ENCODE results near the gene RAB33B.
"Not testable (repeated sequence)": the region's sequence is repeated elsewhere in the genome, so short reads cannot be mapped to it uniquely, and the experiment has no call there.

RAB33B gene

DNA sequence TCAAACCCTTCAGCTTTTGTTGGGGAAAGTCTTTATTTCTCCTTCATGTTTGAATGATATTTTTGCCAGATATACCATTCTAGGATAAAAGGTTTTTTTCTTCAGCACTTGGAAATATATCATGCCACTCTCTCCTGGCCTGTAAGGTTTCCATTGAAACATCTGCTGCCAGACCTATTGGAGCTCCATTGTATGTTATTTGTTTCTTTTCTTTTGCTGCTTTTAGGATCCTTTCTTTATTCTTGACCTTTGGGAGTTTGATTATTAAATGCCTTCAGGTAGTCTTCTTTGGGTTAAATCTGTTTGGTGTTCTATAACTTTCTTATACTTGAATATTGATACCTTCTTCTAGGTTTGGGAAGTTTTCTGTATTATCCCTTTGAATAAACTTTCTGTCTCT, 14.8 kb downstream of the RAB33B start:
- not testable (repeated sequence) for H3K36me3 ChIP-seq (ENCODE audit: control insufficient read depth, insufficient read depth, low read length); H3K9ac ChIP-seq (ENCODE audit: low read length); H3K4me1 ChIP-seq (ENCODE audit: control insufficient read depth, insufficient read depth, low read length); H3K27me3 ChIP-seq (ENCODE audit: control insufficient read depth, insufficient read depth, low read length); H3K4me3 ChIP-seq (ENCODE audit: low read length); H3K9me3 ChIP-seq (ENCODE audit: control insufficient read depth, low read length)

DNA sequence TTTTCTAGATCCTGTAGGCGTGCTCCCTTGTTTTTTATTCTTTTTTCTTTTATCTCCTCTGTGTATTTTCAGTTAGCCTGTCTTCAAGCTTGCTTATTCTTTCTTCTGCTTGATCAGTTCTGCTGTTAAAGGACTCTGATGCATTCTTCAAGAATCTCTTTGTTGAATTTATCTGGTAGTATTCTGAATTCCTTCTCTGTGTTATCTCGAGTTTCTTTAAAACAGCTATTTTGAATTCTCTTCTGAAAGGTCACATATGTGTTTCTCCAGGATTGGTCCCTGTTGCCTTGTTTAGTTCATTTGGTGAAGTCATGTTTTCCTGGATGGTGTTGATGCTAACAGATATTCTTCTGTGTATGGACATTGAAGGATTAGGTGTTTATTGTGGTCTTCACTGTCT, 15.3 kb downstream of the RAB33B start:
- H3K4me3 ChIP-seq (ENCODE audit: low read length), result no peak overlapping the region
- no peaks in the 10 kb centered on the region for H3K9me3 ChIP-seq (ENCODE audit: control insufficient read depth, low read length)
- no peaks in the 10 kb centered on the region for H3K36me3 ChIP-seq (ENCODE audit: control insufficient read depth, insufficient read depth, low read length)
- no peaks in the 10 kb centered on the region for H3K27me3 ChIP-seq (ENCODE audit: control insufficient read depth, insufficient read depth, low read length)
- no peaks in the 10 kb centered on the region for H3K4me1 ChIP-seq (ENCODE audit: control insufficient read depth, insufficient read depth, low read length)
- no peak overlapping the region for H3K9ac ChIP-seq (ENCODE audit: low read length)

GRCh38 chr4:139469869-139470268, 15.9 kb downstream of the RAB33B start:
- no peaks in the 10 kb centered on the region for H3K9me3 ChIP-seq (ENCODE audit: control insufficient read depth, low read length)
- H3K4me1 ChIP-seq (ENCODE audit: control insufficient read depth, insufficient read depth, low read length), result no peaks in the 10 kb centered on the region
- H3K36me3 ChIP-seq (ENCODE audit: control insufficient read depth, insufficient read depth, low read length), result no peaks in the 10 kb centered on the region
- H3K9ac ChIP-seq (ENCODE audit: low read length), result no peak overlapping the region
- no peak overlapping the region for H3K4me3 ChIP-seq (ENCODE audit: low read length)
- no peaks in the 10 kb centered on the region for H3K27me3 ChIP-seq (ENCODE audit: control insufficient read depth, insufficient read depth, low read length)

DNA sequence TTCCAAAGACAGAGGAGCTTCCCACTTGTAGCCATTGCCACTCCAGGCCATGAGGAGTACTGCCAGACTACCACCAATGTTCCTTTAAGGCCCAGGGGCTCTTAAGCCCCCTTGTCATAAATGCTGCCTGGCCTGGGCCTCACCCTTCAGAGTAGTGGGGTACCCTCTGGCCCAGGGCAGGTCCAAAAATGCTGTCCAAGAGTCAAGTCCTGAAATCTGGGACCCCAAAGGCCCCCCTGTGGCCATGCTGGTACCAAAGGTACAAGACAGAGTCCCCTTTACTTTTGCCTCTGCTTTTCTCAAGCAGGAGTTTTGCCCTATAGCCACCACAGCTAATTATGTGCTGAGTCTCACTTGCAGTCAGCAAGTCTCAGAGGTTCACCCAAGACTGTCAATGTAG, 16.4 kb downstream of the RAB33B start:
- no peaks in the 10 kb centered on the region for H3K27me3 ChIP-seq (ENCODE audit: control insufficient read depth, insufficient read depth, low read length)
- H3K9ac ChIP-seq (ENCODE audit: low read length), result no peak overlapping the region
- H3K36me3 ChIP-seq (ENCODE audit: control insufficient read depth, insufficient read depth, low read length), result no peaks in the 10 kb centered on the region
- no peaks in the 10 kb centered on the region for H3K4me1 ChIP-seq (ENCODE audit: control insufficient read depth, insufficient read depth, low read length)
- no peak overlapping the region for H3K4me3 ChIP-seq (ENCODE audit: low read length)
- no peaks in the 10 kb centered on the region for H3K9me3 ChIP-seq (ENCODE audit: control insufficient read depth, low read length)

DNA sequence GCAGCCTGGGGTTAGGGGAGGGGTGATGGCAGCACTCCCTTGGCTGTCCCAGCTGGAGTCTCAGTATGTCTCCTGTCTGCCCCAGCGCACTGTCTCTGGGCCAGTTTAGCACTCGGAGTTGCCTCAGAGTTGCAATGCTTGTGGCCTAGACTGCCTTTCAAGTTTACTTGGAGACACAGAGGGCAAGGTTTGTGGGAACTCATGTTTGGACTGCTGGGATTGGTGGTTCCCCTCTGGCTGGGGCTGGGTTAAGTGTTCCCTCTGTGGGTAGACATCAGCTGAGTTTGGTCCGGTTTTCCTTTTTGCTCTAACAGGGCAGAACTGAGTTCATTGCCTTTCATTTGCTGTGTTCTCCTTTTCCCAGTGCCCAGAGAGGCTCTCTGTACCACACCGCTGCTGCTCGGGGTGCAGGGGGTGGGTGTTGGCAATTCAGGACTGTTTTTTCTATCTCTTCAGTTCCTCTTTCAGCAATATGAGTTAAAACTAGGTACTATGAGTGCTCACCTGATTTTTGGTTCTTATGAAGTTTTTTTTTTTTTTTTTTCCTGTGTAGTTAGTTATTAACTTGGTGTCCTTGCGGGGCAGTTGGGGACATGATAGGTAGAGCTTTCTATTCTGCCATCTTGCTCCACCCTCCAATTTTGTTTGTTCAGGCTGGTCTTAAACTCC, 17.2 kb downstream of the RAB33B start:
- Histone ChIP-seq H3K9ac (ENCODE audit: low read length) (no peak overlapping the region), H3K27me3 (ENCODE audit: control insufficient read depth, insufficient read depth, low read length) (no peaks in the 10 kb centered on the region), H3K36me3 (ENCODE audit: control insufficient read depth, insufficient read depth, low read length) (no peaks in the 10 kb centered on the region), H3K9me3 (ENCODE audit: control insufficient read depth, low read length) (no peaks in the 10 kb centered on the region), H3K4me1 (ENCODE audit: control insufficient read depth, insufficient read depth, low read length) (no peaks in the 10 kb centered on the region), H3K4me3 (ENCODE audit: low read length) (no peak overlapping the region)

DNA sequence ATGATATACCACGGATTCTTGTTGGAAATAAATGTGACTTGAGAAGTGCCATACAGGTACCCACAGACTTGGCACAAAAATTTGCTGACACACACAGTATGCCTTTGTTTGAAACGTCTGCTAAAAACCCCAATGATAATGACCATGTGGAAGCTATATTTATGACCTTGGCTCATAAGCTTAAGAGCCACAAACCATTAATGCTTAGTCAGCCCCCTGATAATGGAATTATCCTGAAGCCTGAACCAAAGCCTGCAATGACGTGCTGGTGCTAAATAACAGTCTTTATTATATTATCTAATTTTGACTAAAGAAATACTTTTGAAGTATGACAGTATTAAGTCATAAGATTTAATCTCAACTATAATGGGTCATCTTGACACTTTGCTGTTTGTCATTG, 18.9 kb downstream of the RAB33B start:
- Histone ChIP-seq H3K27me3 (ENCODE audit: control insufficient read depth, insufficient read depth, low read length) (no peaks in the 10 kb centered on the region), H3K9ac (ENCODE audit: low read length) (no peak overlapping the region), H3K36me3 (ENCODE audit: control insufficient read depth, insufficient read depth, low read length) (no peaks in the 10 kb centered on the region), H3K4me3 (ENCODE audit: low read length) (no peak overlapping the region), H3K9me3 (ENCODE audit: control insufficient read depth, low read length) (no peaks in the 10 kb centered on the region), H3K4me1 (ENCODE audit: control insufficient read depth, insufficient read depth, low read length) (no peaks in the 10 kb centered on the region)

- Histone ChIP-seq H3K27me3 (ENCODE audit: control insufficient read depth, insufficient read depth, low read length) (no peaks in the 10 kb centered on the region), H3K4me3 (ENCODE audit: low read length) (no peak overlapping the region), H3K9me3 (ENCODE audit: control insufficient read depth, low read length) (no peaks in the 10 kb centered on the region), H3K4me1 (ENCODE audit: control insufficient read depth, insufficient read depth, low read length) (no peaks in the 10 kb centered on the region), H3K9ac (ENCODE audit: low read length) (no peak overlapping the region), H3K36me3 (ENCODE audit: control insufficient read depth, insufficient read depth, low read length) (no peaks in the 10 kb centered on the region)
Observed at GRCh38 chr4:139476363-139476762, 22.4 kb downstream of the RAB33B start.

DNA sequence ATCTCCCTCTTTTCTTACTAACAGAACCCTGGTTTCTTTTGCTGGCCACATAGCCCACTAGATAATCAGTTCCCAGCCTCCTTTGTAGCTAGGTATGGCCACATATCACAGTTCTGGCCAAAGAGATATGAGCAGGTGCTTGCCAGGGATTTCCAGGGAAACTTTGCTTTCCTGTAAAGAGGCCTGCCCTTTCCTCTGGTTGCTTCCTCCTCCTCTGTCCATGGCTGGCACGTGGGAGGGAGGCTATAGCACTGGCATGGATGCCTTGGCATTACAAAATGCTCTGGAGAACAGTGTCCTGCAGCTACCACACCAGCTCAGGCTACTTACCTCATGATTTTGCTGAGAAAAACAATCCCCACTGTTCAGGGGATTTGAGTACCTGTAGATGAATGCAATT, 27.5 kb downstream of the RAB33B start:
- Histone ChIP-seq H3K9me3 (ENCODE audit: control insufficient read depth, low read length) (no peaks in the 10 kb centered on the region), H3K4me1 (ENCODE audit: control insufficient read depth, insufficient read depth, low read length) (no peaks in the 10 kb centered on the region), H3K36me3 (ENCODE audit: control insufficient read depth, insufficient read depth, low read length) (no peaks in the 10 kb centered on the region), H3K4me3 (ENCODE audit: low read length) (no peak overlapping the region), H3K9ac (ENCODE audit: low read length) (no peak overlapping the region), H3K27me3 (ENCODE audit: control insufficient read depth, insufficient read depth, low read length) (no peaks in the 10 kb centered on the region)

GRCh38 chr4:139483000-139483399, 29.1 kb downstream of the RAB33B start:
- no peaks in the 10 kb centered on the region for H3K9me3 ChIP-seq (ENCODE audit: control insufficient read depth, low read length)
- H3K27me3 ChIP-seq (ENCODE audit: control insufficient read depth, insufficient read depth, low read length), result no peaks in the 10 kb centered on the region
- no peak overlapping the region for H3K4me3 ChIP-seq (ENCODE audit: low read length)
- no peaks in the 10 kb centered on the region for H3K4me1 ChIP-seq (ENCODE audit: control insufficient read depth, insufficient read depth, low read length)
- no peak overlapping the region for H3K9ac ChIP-seq (ENCODE audit: low read length)
- no peaks in the 10 kb centered on the region for H3K36me3 ChIP-seq (ENCODE audit: control insufficient read depth, insufficient read depth, low read length)

DNA sequence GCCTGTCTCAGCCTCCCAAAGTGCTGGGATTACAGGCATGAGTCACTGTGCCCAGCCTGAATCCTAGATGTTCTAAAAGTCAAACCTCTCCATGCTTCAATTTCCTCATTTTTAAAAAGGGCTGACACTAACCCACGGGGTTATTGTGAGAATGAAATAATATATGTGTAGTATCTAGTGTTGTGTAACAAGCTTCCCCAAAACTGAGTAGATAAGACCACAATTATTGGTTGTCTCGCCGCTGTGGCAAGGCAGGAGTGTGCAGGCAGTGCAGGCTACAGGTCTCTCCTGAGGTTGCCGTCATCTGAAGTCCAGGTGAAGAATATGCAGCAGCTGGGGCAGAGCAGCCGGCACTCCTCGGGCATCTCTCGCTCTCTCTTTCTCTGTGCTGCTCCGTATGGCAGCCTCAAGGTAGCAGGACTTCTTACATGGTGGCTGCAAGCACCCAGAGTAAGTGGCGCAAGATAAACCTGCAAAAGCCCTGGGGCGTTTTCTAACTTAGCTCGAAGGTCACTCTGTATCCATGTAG, 30.9 kb downstream of the RAB33B start:
- Histone ChIP-seq H3K9ac (ENCODE audit: low read length) (no peak overlapping the region), H3K4me1 (ENCODE audit: control insufficient read depth, insufficient read depth, low read length) (no peaks in the 10 kb centered on the region), H3K9me3 (ENCODE audit: control insufficient read depth, low read length) (no peaks in the 10 kb centered on the region), H3K36me3 (ENCODE audit: control insufficient read depth, insufficient read depth, low read length) (no peaks in the 10 kb centered on the region), H3K27me3 (ENCODE audit: control insufficient read depth, insufficient read depth, low read length) (no peaks in the 10 kb centered on the region), H3K4me3 (ENCODE audit: low read length) (no peak overlapping the region)

- no peak overlapping the region for H3K9ac ChIP-seq (ENCODE audit: low read length)
- no peaks in the 10 kb centered on the region for H3K36me3 ChIP-seq (ENCODE audit: control insufficient read depth, insufficient read depth, low read length)
- H3K4me3 ChIP-seq (ENCODE audit: low read length), result no peak overlapping the region
- no peaks in the 10 kb centered on the region for H3K27me3 ChIP-seq (ENCODE audit: control insufficient read depth, insufficient read depth, low read length)
- H3K4me1 ChIP-seq (ENCODE audit: control insufficient read depth, insufficient read depth, low read length), result no peaks in the 10 kb centered on the region
- no peaks in the 10 kb centered on the region for H3K9me3 ChIP-seq (ENCODE audit: control insufficient read depth, low read length)
Observed at GRCh38 chr4:139488442-139488841, 34.5 kb downstream of the RAB33B start.

DNA sequence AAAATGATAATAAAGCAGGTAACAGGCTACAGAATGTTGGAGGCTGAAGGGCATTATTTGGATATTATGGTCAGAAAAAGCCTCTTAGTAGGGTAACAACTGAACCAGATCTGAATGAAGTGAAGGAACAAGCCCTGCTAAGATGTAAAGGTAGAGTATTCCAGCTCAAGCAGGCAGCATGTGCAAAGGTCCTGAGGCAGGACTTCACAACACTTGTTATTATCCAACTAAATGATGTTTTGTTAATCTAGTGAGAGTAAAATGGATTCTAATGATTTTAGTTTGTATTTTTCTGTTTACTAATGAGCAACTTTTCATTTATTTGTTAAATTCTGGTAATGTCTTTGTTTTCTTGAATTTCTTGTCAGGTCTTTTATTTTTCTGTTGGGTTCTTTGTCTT, 35.7 kb downstream of the RAB33B start:
- Histone ChIP-seq H3K27me3 (ENCODE audit: control insufficient read depth, insufficient read depth, low read length) (no peaks in the 10 kb centered on the region), H3K4me1 (ENCODE audit: control insufficient read depth, insufficient read depth, low read length) (no peaks in the 10 kb centered on the region), H3K36me3 (ENCODE audit: control insufficient read depth, insufficient read depth, low read length) (no peaks in the 10 kb centered on the region), H3K9ac (ENCODE audit: low read length) (no peak overlapping the region), H3K9me3 (ENCODE audit: control insufficient read depth, low read length) (no peaks in the 10 kb centered on the region), H3K4me3 (ENCODE audit: low read length) (no peak overlapping the region)

DNA sequence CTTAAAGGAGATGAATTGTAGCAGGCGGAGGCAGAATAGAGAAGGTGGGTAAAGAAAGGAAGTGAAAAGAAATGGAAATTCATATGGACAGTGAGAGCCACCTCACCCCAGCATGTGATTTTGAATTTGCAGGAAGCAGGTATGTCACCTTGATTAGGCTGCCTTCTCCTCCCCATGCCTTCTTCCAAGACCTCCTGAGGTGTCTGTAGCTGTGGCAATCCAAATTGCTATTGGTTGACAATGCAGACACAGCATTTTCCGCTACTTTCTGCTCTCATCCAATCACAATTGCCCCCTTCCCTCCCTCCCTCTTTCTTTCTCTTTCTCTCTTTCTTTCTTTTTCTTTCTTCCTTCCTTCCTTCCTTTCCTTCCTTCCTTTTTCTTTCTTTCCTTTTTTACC, 38.5 kb downstream of the RAB33B start:
- H3K4me1 ChIP-seq (ENCODE audit: control insufficient read depth, insufficient read depth, low read length), result peaks cover 7% of the 10 kb centered on the region
- no peak overlapping the region for H3K9ac ChIP-seq (ENCODE audit: low read length)
- H3K27me3 ChIP-seq (ENCODE audit: control insufficient read depth, insufficient read depth, low read length), result no peaks in the 10 kb centered on the region
- no peaks in the 10 kb centered on the region for H3K36me3 ChIP-seq (ENCODE audit: control insufficient read depth, insufficient read depth, low read length)
- no peaks in the 10 kb centered on the region for H3K9me3 ChIP-seq (ENCODE audit: control insufficient read depth, low read length)
- no peak overlapping the region for H3K4me3 ChIP-seq (ENCODE audit: low read length)

Data from mucosa of stomach (tissue), 1 donor.